PC-9 (cell line): ENCODE results near the gene CDH1.

ENCODE experiments used
- EZH2 ChIP-seq: fragments of 200-600 bp; sonication (generic); IDR thresholded peaks from 2 replicates; pipeline ENCODE4 v1.8.0; 2017; ENCODE audit warnings: antibody characterized with exemption, low read depth
- TF ChIP-seq, protein P1 (sequence below): fragments of 200-600 bp; sonication (generic); conservative IDR thresholded peaks from 2 replicates; pipeline ENCODE4 v1.6.1; 2017; ENCODE audit warnings: mixed run types, antibody characterized with exemption, mild to moderate bottlenecking, moderate library complexity

DNA sequence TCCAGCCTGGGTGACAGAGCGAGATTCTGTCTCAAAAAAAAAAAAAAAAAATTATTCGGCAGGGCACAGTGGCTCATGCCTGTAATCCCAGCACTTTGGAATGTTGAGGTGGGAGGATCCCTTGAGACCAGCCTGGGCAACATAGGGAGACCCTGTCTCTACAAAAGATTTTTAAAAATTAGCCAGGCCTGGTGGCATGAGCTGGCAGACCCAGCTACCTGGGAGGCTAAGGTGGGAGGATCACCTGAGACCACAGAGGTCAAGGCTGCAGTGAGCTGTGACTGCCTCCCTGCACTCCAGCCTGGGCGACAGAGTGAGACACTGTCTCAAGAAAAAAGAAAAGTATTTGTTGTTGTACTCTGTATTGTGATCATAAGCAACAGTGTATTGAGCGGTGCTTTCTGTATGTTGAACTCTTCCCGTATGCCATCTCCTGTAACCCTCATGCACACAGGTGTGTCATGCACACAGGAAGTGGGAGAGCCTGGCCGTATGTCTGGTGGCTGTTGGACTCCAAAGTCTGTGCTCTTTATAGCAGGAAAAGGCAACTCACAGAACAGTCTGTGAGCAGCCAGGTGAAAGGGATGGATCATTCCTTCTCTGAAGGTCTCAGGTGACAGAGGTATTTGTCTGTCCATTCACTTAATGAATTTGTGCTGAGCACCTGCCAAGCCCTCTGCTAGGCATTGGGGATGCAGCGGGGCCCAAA, 17.1 kb downstream of the CDH1 start:
- TF ChIP-seq, protein P1, sequence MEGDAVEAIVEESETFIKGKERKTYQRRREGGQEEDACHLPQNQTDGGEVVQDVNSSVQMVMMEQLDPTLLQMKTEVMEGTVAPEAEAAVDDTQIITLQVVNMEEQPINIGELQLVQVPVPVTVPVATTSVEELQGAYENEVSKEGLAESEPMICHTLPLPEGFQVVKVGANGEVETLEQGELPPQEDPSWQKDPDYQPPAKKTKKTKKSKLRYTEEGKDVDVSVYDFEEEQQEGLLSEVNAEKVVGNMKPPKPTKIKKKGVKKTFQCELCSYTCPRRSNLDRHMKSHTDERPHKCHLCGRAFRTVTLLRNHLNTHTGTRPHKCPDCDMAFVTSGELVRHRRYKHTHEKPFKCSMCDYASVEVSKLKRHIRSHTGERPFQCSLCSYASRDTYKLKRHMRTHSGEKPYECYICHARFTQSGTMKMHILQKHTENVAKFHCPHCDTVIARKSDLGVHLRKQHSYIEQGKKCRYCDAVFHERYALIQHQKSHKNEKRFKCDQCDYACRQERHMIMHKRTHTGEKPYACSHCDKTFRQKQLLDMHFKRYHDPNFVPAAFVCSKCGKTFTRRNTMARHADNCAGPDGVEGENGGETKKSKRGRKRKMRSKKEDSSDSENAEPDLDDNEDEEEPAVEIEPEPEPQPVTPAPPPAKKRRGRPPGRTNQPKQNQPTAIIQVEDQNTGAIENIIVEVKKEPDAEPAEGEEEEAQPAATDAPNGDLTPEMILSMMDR, result no peak
- TF ChIP-seq EZH2, result no peak
